Endothelial cell of umbilical vein (primary cell): Measurements from ENCODE around the gene PRDM10. TPM values are rescaled to one million over a fixed set of nuclear protein-coding genes. Genes with fewer than 3 reads are reported as not detected.

Experiments
- BruUV-seq: library from RNA; stranded (reverse); fragments of 400-500 nt; replicated peaks from 2 replicates; lab custom pipeline; 2021; lab: Mats Ljungman, UMichigan
- CTCF ChIA-PET: fragments of 300-600, 350-600 bp; sonication (Branson Sonifier 250); formaldehyde crosslinking; loops from one replicate; lab custom pipeline; 2021; ENCODE audit warnings: antibody characterized with exemption, inconsistent platforms; lab: Charles Lee
- POLR2A ChIA-PET: fragments of 300-600, 350-600 bp; sonication (Branson Sonifier 250); formaldehyde crosslinking; loops from one replicate; lab custom pipeline; 2021; ENCODE audit warnings: antibody characterized with exemption, inconsistent platforms; lab: Charles Lee
- DNase-seq: peaks from one replicate; pipeline ENCODE4 v3.0.0-alpha.2; 2011; ENCODE audit warnings: low read depth, low spot score
- FAIRE-seq: peaks from 2 replicates; lab custom pipeline; 2011; peaks lifted over from hg19 to GRCh38; lab: Jason Lieb, UNC
- H2AFZ ChIP-seq: 2 replicates; pipeline ENCODE4 v1.6.0; 2012; ENCODE audit warnings: low read depth, low read length, control low read depth, inconsistent platforms
- H3K27ac ChIP-seq: 2 replicates; pipeline ENCODE4 v1.5.1; 2011; ENCODE audit warnings: low read depth, mild to moderate bottlenecking, control low read depth, low read length, moderate library complexity; ENCODE audit not compliant: insufficient read depth
- H3K27me3 ChIP-seq, 2 experiments: 2 replicates each; pipeline versions ENCODE4 v1.6.0 to v1.6.1; 2011; ENCODE audit warnings: low read length in 2 of 2, mixed read lengths in 1 of 2; ENCODE audit not compliant: control insufficient read depth in 2 of 2, insufficient read depth in 2 of 2
- H3K36me3 ChIP-seq, 2 experiments: 2 replicates in 1 of 2; 3 replicates in 1 of 2; pipeline ENCODE4 v1.5.1; 2011; ENCODE audit warnings: low read length in 2 of 2, mild to moderate bottlenecking in 1 of 2, moderate library complexity in 1 of 2; ENCODE audit not compliant: control insufficient read depth in 2 of 2, insufficient read depth in 2 of 2; ENCODE audit errors: extremely low read depth in 1 of 2
- H3K4me1 ChIP-seq: 3 replicates; pipeline ENCODE4 v1.5.1; 2011; ENCODE audit warnings: mild to moderate bottlenecking, low read length; ENCODE audit not compliant: control insufficient read depth, insufficient read depth; ENCODE audit errors: extremely low read depth
- H3K4me2 ChIP-seq: 2 replicates; pipeline ENCODE4 v1.6.1; 2011; ENCODE audit warnings: low read length, control low read depth, mixed read lengths; ENCODE audit not compliant: insufficient read depth
- H3K4me3 ChIP-seq, 3 experiments: fragments of 200-600 bp in 1 of 3; sonication (generic), shearing (Covaris generic) in 1 of 3; replicated peaks in 1 of 3; 2 replicates each; pipeline ENCODE4 v1.5.1; 2011 to 2016; ENCODE audit warnings: control low read depth in 3 of 3, low read length in 3 of 3, mild to moderate bottlenecking in 2 of 3, inconsistent platforms in 1 of 3, low read depth in 1 of 3, moderate library complexity in 1 of 3; ENCODE audit not compliant: insufficient read depth in 1 of 3
- H3K79me2 ChIP-seq: 2 replicates; pipeline ENCODE4 v1.6.0; 2012; ENCODE audit warnings: low read length, inconsistent platforms; ENCODE audit not compliant: control insufficient read depth, insufficient read depth
- H3K9ac ChIP-seq: replicated peaks from 2 replicates; pipeline ENCODE3; 2011; ENCODE audit warnings: low read length, control low read depth; ENCODE audit not compliant: insufficient read depth; ENCODE audit errors: extremely low read depth
- H3K9me1 ChIP-seq: replicated peaks from 3 replicates; pipeline ENCODE4 v1.6.0; 2011; ENCODE audit warnings: mild to moderate bottlenecking, low read length; ENCODE audit not compliant: control insufficient read depth, insufficient read depth; ENCODE audit errors: extremely low read depth
- H3K9me3 ChIP-seq: replicated peaks from 2 replicates; pipeline ENCODE4 v1.5.1; 2012; ENCODE audit warnings: low read length, inconsistent platforms; ENCODE audit not compliant: control insufficient read depth, insufficient read depth
- H4K20me1 ChIP-seq: replicated peaks from 2 replicates; pipeline ENCODE3; 2011; ENCODE audit warnings: mild to moderate bottlenecking, low read length; ENCODE audit not compliant: control insufficient read depth, insufficient read depth; ENCODE audit errors: extremely low read depth
- EZH2 ChIP-seq: IDR thresholded peaks from 2 replicates; pipeline ENCODE4 v1.6.1; 2012; ENCODE audit warnings: borderline replicate concordance, low read depth, mild to moderate bottlenecking, moderate library complexity, low read length, inconsistent platforms; ENCODE audit not compliant: severe bottlenecking
- FOS ChIP-seq: IDR thresholded peaks from 2 replicates; pipeline ENCODE4 v1.6.1; 2011; ENCODE audit warnings: mild to moderate bottlenecking, low read length, moderate library complexity, borderline replicate concordance; ENCODE audit not compliant: insufficient read depth
- GATA2 ChIP-seq: IDR thresholded peaks from 2 replicates; pipeline ENCODE4 v1.7.0; 2011; ENCODE audit warnings: low read depth, mild to moderate bottlenecking, moderate library complexity, mixed read lengths, low read length; ENCODE audit not compliant: insufficient read length, insufficient read depth
- JUN ChIP-seq: IDR thresholded peaks from 2 replicates; pipeline ENCODE4 v1.6.1; 2011; ENCODE audit warnings: borderline replicate concordance, low read depth; ENCODE audit not compliant: insufficient read length, insufficient read depth
- MAX ChIP-seq: IDR thresholded peaks from 2 replicates; pipeline ENCODE4 v1.6.1; 2011; ENCODE audit not compliant: insufficient read depth, insufficient read length
- MYC ChIP-seq: IDR thresholded peaks from one replicate; pipeline ENCODE4 v1.6.1; 2011; ENCODE audit warnings: mild to moderate bottlenecking, low read depth, low read length
- POLR2A ChIP-seq: IDR thresholded peaks from 2 replicates; pipeline ENCODE4 v1.6.1; 2012; ENCODE audit warnings: low read depth, mild to moderate bottlenecking, control low read depth, low read length
- POLR2AphosphoS5 ChIP-seq: IDR thresholded peaks from 2 replicates; pipeline ENCODE4 v1.6.1; 2012; ENCODE audit warnings: low read depth, mild to moderate bottlenecking, control low read depth, low read length, moderate library complexity; ENCODE audit not compliant: insufficient read depth
- dilution Hi-C: fragments of 300-500 bp; cut with MboI; formaldehyde crosslinking; loops from one replicate; pipeline ENCODE4 v1.15.0; 2019; ENCODE audit warnings: low sequenced_read_pairs; ENCODE audit not compliant: extremely low pct_ligation_motif_present
- intact Hi-C: fragments of 100-400 bp; cut with micrococcal nuclease; formaldehyde crosslinking; loops from one replicate; pipeline ENCODE4 v1.10.0; 2022
- polyA plus RNA-seq, 4 experiments: library from polyadenylated mRNA; depleted of rRNA in 3 of 4; stranded (reverse) in 3 of 4; unstranded in 1 of 4; fragments of >200 nt; gene quantifications; 2 replicates each; pipeline versions ENCODE4 v1.2.1 to v1.2.3, GENCODE V29; 2011 to 2012; ENCODE audit warnings: missing spikeins in 1 of 4
- total RNA-seq: library from RNA; stranded (reverse); gene quantifications from 2 replicates; pipeline ENCODE4 v1.2.3, GENCODE V29; 2021
- TF ChIP-seq, protein P1 (sequence below), 2 donors: IDR thresholded peaks; 1 replicate in 1 of 2; 2 replicates in 1 of 2; pipeline ENCODE4 v1.5.1; 2011; ENCODE audit warnings: low read length in 2 of 2, mild to moderate bottlenecking in 2 of 2, moderate library complexity in 2 of 2, control low read depth in 1 of 2, inconsistent platforms in 1 of 2, low read depth in 1 of 2; ENCODE audit not compliant: insufficient read depth in 1 of 2; ENCODE audit errors: extremely low read depth in 1 of 2

The PRDM10 gene
- total and polyA plus RNA-seq, 2 donors (not counting 3 experiments of a cell fraction or from before 2014, with no cell fraction given), result 9.6 to 13.0 TPM

GRCh38 chr11:130037058-130037457 lies 34.4 kb upstream of the PRDM10 start:
- DNase-seq (peak; percentile 65), FAIRE-seq (peak; percentile 66)
- ChIA-PET CTCF (no interaction called here), POLR2A (interaction anchor here (0.6 to 0.7 kb wide), 2 partner anchors 16 to 30 kb away, joined by 3 to 9 read pairs; no protein-coding TSS in a partner anchor)
- no TSS peak for BruUV-seq
- Histone ChIP-seq H2AFZ (no peak overlapping the region), H3K4me1 (peaks cover 3% of the 10 kb centered on the region), H3K9me1 (no peaks in the 10 kb centered on the region), H3K4me3 (no peak overlapping the region), H3K4me2 (no peak overlapping the region), H3K27me3 (no peaks in the 10 kb centered on the region), H3K27ac (peak overlapping the region; percentile 71), H3K9me3 (no peaks in the 10 kb centered on the region), H3K9ac (no peak overlapping the region), H3K36me3 (no peaks in the 10 kb centered on the region), H3K79me2 (no peaks in the 10 kb centered on the region), H4K20me1 (no peaks in the 10 kb centered on the region)
- dilution Hi-C loops, result no loop called here
- TF ChIP-seq, protein P1, sequence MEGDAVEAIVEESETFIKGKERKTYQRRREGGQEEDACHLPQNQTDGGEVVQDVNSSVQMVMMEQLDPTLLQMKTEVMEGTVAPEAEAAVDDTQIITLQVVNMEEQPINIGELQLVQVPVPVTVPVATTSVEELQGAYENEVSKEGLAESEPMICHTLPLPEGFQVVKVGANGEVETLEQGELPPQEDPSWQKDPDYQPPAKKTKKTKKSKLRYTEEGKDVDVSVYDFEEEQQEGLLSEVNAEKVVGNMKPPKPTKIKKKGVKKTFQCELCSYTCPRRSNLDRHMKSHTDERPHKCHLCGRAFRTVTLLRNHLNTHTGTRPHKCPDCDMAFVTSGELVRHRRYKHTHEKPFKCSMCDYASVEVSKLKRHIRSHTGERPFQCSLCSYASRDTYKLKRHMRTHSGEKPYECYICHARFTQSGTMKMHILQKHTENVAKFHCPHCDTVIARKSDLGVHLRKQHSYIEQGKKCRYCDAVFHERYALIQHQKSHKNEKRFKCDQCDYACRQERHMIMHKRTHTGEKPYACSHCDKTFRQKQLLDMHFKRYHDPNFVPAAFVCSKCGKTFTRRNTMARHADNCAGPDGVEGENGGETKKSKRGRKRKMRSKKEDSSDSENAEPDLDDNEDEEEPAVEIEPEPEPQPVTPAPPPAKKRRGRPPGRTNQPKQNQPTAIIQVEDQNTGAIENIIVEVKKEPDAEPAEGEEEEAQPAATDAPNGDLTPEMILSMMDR (IDR thresholded peaks at IDR 0.05; ENCODE audit: extremely low read depth in 1 of 2, insufficient read depth in 1 of 2, low read depth in 1 of 2, low read length in 2 of 2), result no peak
- TF ChIP-seq MYC (no peak), JUN (peak; percentile 51), POLR2AphosphoS5 (peak; percentile 37), MAX (no peak), FOS (peak; percentile 51), EZH2 (no peak), GATA2 (no peak), POLR2A (no peak)
- intact Hi-C loops, result loop anchor here (1.0 kb wide), 1 partner anchor 34 kb away; no protein-coding TSS in a partner anchor
